HFF-Myc (cell line): ENCODE results near the gene EFCAB9.

Experiments used
- DNase-seq: peaks from one replicate; pipeline ENCODE4 v3.0.0-alpha.2; 2011; ENCODE audit warnings: low read depth; ENCODE audit errors: extremely low read depth
- H3K4me3 ChIP-seq: replicated peaks from 2 replicates; pipeline ENCODE4 v1.5.1; 2011; ENCODE audit warnings: low read depth, mild to moderate bottlenecking, control low read depth, low read length
- TF ChIP-seq, protein P1 (sequence below): IDR thresholded peaks from 2 replicates; pipeline ENCODE4 v1.5.1; 2012; ENCODE audit warnings: mild to moderate bottlenecking, low read depth, low read length, control low read depth; ENCODE audit errors: missing control alignments

EFCAB9 gene

DNA sequence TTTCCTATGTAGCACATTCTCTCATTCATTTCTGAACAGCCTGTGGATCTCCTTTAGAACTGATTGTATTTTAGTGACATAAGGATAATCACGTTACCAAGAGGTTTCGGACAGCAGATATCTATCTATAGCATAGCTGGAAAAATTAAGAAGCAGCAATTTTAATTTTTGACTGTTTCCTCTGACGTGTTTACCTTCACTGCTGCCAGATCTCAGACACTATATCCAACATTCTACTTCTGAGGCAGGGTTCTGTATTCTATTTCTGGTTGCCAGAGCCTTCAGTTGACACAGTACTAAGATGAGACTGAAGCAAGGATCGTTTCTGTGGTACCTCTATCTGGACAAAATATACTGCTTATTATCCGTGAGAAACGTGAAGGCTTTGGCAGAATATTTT lies at the start of gene EFCAB9:
TSS of gene EFCAB9 (plus strand) at position 301 of the 400 bp plus-strand sequence. CDS start at position 302, 1 bp downstream.
- TF ChIP-seq, protein P1, sequence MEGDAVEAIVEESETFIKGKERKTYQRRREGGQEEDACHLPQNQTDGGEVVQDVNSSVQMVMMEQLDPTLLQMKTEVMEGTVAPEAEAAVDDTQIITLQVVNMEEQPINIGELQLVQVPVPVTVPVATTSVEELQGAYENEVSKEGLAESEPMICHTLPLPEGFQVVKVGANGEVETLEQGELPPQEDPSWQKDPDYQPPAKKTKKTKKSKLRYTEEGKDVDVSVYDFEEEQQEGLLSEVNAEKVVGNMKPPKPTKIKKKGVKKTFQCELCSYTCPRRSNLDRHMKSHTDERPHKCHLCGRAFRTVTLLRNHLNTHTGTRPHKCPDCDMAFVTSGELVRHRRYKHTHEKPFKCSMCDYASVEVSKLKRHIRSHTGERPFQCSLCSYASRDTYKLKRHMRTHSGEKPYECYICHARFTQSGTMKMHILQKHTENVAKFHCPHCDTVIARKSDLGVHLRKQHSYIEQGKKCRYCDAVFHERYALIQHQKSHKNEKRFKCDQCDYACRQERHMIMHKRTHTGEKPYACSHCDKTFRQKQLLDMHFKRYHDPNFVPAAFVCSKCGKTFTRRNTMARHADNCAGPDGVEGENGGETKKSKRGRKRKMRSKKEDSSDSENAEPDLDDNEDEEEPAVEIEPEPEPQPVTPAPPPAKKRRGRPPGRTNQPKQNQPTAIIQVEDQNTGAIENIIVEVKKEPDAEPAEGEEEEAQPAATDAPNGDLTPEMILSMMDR, result no peak
- H3K4me3 ChIP-seq, result no peak within 1 kb of the TSS
- no peak for DNase-seq

DNA sequence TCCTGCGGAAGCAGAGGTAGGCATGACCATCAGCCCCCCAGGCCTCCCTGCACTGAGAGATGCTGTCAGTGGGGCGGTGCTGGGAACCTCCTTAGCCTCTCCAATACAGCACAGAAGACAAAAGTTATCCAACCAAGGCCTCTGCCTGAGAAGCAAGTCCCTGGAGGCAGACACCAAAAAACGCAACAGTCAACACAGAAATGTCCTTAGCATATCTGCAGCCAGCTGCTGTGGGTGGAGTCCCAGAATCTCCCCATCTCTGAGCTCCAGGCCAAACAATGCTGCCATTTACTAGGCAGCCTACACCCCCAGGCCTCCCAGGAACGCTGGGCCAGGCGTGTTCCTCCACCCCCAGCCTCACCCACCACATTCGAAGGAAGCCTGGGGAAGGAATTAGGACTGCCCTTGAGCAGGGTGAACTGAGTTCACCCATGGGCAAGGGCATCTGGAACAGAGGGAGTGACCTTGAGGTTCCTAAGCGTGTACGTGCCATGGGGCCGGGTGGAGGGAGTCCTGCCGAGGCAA lies 49.6 kb upstream of the EFCAB9 start:
- DNase-seq, result no peak
- no peak overlapping the region for H3K4me3 ChIP-seq
- TF ChIP-seq, protein P1, result no peak

DNA sequence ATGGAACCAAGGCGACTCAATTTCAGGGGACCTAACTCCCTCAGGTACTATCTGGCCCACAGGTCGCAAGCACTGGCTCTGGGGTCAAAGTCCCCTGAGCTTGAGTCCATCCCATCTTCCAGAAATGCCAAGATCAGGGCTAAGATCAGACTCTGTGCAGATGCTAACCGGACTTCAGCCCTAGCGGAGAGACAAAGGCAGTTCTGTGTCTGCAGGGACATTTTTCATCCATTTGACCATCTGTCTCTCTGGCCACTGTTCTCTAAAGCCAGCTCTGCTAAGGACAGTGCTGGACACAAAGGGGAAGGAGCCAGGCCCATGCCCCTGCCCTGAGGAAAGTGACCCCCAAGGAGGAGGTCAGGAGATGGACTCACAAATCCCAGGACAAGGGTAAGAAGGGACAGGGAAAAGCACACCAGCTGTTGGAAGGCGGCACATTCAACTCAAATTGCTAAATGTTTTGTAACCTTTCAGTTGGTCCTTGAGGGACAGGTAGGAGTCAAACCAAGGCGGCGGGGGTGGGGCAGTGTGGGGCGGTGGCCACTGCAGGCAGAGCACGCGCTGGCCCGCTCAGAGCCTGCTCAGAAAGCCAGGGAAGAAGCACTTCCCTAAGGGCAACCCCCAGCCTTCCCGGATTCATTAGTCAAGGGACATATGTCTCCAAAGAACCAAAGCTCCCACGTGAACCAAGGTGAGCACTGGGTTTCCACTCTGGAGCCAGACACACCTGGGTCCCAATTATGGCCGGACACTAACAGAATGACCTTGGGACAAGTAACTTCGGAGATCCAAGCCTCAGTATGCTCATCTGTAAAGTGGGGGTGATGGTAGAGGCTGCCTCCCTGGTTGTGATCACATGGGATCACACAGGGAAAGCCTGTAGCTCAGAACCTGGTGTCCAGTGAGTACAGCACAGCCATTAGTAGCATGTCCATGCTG lies 48.8 kb upstream of the EFCAB9 start:
- DNase-seq, result no peak
- TF ChIP-seq, protein P1, result no peak
- H3K4me3 ChIP-seq, result no peak overlapping the region

DNA sequence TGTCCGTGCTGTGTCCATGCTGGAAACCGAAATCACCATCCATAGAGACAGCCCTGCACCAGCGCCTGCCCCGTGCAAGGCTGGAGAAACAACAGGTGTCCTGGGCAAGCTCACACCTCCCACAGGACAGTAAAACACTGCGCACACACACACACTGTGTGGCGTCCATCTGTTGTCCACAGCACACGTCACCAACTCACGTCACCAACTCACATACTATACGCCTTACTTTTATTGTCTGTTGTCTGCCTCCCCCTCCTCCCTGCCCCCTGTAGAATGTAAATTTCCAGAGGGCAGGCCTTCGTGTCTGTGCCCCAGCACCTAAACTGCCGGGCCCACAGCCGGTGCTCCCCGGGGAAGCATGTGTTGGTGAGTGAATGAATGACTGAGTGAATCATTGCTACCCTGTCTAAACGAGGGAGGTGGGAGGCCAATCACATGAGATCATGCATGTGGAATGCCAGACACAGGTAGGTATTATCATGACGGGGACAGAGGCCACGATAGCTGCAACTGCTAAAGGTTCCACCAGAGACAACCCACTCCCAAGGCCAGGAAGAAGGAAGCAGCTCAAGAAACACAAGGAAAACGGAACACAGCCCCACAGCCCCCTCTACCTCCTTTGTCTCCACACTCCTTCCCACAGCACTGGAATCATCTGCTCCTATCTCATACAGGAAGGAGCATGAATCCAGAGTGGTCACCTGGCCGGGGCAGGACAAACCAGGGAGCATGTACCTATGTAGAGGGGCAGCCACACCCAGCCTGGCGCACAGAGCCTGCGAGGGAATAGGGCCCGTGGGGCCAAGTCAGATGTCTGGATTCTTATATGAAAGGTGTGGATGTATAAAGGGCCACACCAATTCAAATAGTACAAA lies 47.9 kb upstream of the EFCAB9 start:
- TF ChIP-seq, protein P1, result no peak
- H3K4me3 ChIP-seq, result no peak overlapping the region
- DNase-seq, result no peak

DNA sequence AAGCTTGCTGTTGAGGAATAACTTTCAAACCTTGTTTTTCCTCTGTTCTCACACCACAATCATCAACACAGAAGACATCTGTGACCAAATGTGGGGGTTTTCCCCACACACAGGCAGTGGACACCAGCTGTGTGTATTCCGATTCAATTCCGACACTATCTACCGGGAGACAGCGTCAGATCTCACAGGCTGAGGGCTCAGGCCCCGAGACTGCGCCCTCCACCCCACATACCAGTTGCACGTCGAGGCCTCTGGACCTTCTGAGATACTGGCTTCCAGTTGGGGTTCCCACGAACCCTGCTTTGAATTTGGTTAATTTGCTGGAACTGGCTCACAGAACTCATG lies 47.3 kb upstream of the EFCAB9 start:
- H3K4me3 ChIP-seq, result no peak overlapping the region
- TF ChIP-seq, protein P1, result no peak
- DNase-seq, result no peak

DNA sequence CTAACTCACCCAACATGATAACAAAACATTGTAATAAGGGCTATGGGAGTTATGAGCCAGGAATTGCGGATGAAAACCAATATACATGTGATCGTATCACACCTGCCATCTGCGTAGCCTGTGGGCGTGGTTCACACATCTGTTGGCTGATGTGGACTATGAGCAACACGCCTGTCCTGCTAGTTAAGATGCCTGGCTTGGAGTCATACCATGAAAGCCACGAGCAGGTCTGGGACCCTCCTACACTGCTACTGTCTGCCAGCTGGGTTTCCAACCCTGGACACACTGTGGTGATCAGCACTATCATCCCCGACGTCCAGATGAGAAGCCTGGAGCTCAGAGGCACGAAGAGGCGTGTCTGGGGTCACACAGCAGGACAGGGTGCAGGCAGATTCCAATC lies 46.1 kb upstream of the EFCAB9 start:
- TF ChIP-seq, protein P1, result no peak
- DNase-seq, result no peak
- H3K4me3 ChIP-seq, result no peak overlapping the region
